Kidney epithelial cell (primary cell): ENCODE measurements around the gene MYO1A. TPM values are rescaled to one million over a fixed set of nuclear protein-coding genes. Genes with fewer than 3 reads are reported as not detected.
"Not testable (repeated sequence)": the region's sequence is repeated elsewhere in the genome, so short reads cannot be mapped to it uniquely, and the experiment has no call there.

Experiments used
- DNase-seq: peaks from one replicate; pipeline ENCODE4 v3.0.0-alpha.2; 2010; ENCODE audit warnings: low read depth
- H3K27me3 ChIP-seq: 2 replicates; pipeline ENCODE4 v1.6.0; 2011; ENCODE audit warnings: low read length; ENCODE audit not compliant: control insufficient read depth, insufficient read depth
- H3K36me3 ChIP-seq: 2 replicates; pipeline ENCODE4 v1.5.1; 2011; ENCODE audit warnings: low read length; ENCODE audit not compliant: control insufficient read depth, insufficient read depth
- H3K4me3 ChIP-seq: 2 replicates; pipeline ENCODE4 v1.5.1; 2011; ENCODE audit warnings: low read depth, mild to moderate bottlenecking, control low read depth, low read length
- CTCF ChIP-seq: IDR thresholded peaks from 2 replicates; pipeline ENCODE4 v1.5.1; 2011; ENCODE audit warnings: mild to moderate bottlenecking, moderate library complexity, low read length, control low read depth, inconsistent platforms; ENCODE audit not compliant: insufficient read depth, poor library complexity, severe bottlenecking
- total RNA-seq: library from RNA; depleted of rRNA; stranded (reverse); fragments of >200 nt; gene quantifications from 2 replicates; pipeline ENCODE4 v1.2.3, GENCODE V29; 2015

Gene MYO1A
- total RNA-seq, 1 donor from 2014 or later = not detected

- peaks cover 2% of the 10 kb centered on the region for H3K27me3 ChIP-seq
- no peak overlapping the region for H3K4me3 ChIP-seq
- no peaks in the 10 kb centered on the region for H3K36me3 ChIP-seq
- no peak for DNase-seq
- peak; percentile 96 for TF ChIP-seq CTCF
Measured at GRCh38 chr12:56987551-56988053, 62.3 kb downstream of the MYO1A start.

- no peaks in the 10 kb centered on the region for H3K36me3 ChIP-seq
- no peak for DNase-seq
- no peak overlapping the region for H3K4me3 ChIP-seq
- TF ChIP-seq CTCF = no peak
- H3K27me3 ChIP-seq = peaks cover 2% of the 10 kb centered on the region
Measured at GRCh38 chr12:56987011-56987410, 62.9 kb downstream of the MYO1A start.

- not testable (repeated sequence) for H3K4me3 ChIP-seq, H3K36me3 ChIP-seq, H3K27me3 ChIP-seq
- peak; percentile 58 for DNase-seq
Measured at GRCh38 chr12:56985714-56986113, 64.2 kb downstream of the MYO1A start.

- TF ChIP-seq CTCF = no peak
- no peak overlapping the region for H3K4me3 ChIP-seq
- peaks cover 2% of the 10 kb centered on the region for H3K27me3 ChIP-seq
- no peak for DNase-seq
- no peaks in the 10 kb centered on the region for H3K36me3 ChIP-seq
Measured at GRCh38 chr12:56983386-56983785, 66.5 kb downstream of the MYO1A start.

- H3K27me3 ChIP-seq, H3K36me3 ChIP-seq, DNase-seq, H3K4me3 ChIP-seq: not testable (repeated sequence)
Measured at GRCh38 chr12:56982578-56983236, 67.2 kb downstream of the MYO1A start.

- Histone ChIP-seq H3K27me3 (no peaks in the 10 kb centered on the region), H3K4me3 (no peak overlapping the region), H3K36me3 (no peaks in the 10 kb centered on the region)
- no peak for TF ChIP-seq CTCF
- no peak for DNase-seq
Measured at GRCh38 chr12:56980941-56981530, 68.9 kb downstream of the MYO1A start.

- no peak for TF ChIP-seq CTCF
- no peak for DNase-seq
- no peaks in the 10 kb centered on the region for H3K27me3 ChIP-seq
Measured at GRCh38 chr12:56980268-56980667, 69.7 kb downstream of the MYO1A start.

More at GRCh38 chr12:56980268-56980667, 69.7 kb downstream of the MYO1A start:
- Histone ChIP-seq H3K36me3 (no peaks in the 10 kb centered on the region), H3K4me3 (no peak overlapping the region)
